NK-92 treated with Interleukin-12 subunit alpha and Interleukin-12 subunit beta, amount 100 ng/mL, for 24 hours (cell line): ENCODE results near the gene ALOX15.
"Not testable (repeated sequence)": the region's sequence is repeated elsewhere in the genome, so short reads cannot be mapped to it uniquely, and the experiment has no call there.

Source experiments
- DNase-seq: peaks from one replicate; lab custom pipeline; 2025; lab: John Stamatoyannopoulos, UW

ALOX15 gene

GRCh38 chr17:4652997-4653396, 11.5 kb upstream of the ALOX15 start:
- no peak for DNase-seq

DNA sequence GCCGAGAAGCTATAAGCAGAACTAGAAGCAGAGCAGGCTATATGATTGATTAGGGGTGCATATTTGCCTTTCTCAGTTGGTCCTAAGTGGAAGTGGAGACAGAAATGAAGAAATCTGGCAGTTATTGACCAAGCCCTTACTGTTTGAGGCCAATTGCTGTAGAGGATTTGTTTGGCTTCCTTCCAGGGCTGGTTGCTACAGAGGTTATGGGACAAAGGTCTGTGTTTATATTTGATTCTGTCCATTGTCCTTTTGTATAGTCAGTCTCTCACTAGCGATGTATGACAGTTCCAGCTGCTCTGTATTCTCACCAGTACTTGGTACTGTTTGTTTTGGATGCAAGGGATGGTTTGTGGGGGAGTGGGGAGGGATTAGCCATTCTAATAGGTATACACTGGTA, 7.3 kb upstream of the ALOX15 start:
- DNase-seq, result no peak

GRCh38 chr17:4645642-4646041, 4.2 kb upstream of the ALOX15 start:
- DNase-seq, result no peak

GRCh38 chr17:4643676-4644075, 2.2 kb upstream of the ALOX15 start:
- no peak for DNase-seq

GRCh38 chr17:4642286-4642685, 808 bp upstream of the ALOX15 start:
- no peak for DNase-seq

- DNase-seq, result not testable (repeated sequence)
These were observed 799 bp downstream of the ALOX15 start for GRCh38 chr17:4640569-4641188.

DNA sequence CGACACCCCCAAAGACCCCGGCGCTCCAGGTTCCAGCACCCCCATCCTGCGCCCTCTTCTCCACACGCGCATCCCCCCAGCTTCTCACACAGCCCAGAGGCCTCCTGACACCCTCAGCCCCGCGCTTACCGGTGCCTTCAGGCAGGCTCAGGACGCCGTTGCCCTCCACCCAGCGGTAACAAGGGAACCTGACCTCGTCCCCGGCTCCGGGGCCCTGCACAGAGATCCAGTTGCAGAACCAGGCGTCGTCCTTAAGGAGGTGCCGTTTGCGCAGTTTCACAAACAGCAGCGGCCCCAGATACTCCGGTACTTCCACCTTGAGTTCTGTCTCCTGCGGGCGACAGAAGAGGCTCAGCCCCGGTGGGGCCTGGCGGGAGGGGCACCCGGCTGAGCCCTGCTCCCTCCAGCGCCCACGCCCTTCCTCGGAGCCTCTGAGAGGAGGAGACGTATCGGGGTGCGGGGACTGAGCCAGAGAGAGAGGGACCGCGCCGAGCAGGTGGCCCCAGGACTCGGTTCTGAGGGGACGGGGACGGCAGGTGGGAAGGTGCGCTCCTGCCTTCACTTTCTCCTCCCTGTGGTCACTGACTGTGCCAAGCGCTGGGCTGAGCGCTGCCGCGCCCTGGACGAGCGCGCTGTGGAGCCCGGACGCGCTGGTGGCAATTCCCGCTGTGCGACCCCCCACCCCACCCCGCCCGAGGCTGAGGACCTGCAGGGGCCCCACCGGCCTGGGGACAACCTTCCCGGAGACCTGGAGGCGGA, 2.0 kb downstream of the ALOX15 start:
- not testable (repeated sequence) for DNase-seq

DNA sequence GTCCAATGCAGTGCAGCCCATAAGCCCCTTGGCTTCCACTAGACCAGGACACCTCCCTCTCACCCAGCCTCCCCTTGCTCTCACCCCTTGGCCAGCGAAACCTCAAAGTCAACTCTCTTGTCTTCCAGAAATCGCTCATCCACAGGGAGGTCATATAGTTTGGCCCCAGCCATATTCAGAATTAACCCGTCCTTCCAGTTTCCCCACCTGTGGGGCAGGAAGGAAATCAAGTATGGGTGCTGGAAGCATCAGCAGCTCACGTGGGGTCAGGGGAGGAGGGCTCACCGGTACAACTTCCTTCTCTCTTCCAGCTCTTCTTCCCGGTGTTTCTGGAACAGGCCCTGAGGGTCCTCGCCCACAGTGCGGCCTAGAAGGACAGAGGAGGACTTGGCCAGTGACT, 2.7 kb downstream of the ALOX15 start:
- DNase-seq, result not testable (repeated sequence)

DNA sequence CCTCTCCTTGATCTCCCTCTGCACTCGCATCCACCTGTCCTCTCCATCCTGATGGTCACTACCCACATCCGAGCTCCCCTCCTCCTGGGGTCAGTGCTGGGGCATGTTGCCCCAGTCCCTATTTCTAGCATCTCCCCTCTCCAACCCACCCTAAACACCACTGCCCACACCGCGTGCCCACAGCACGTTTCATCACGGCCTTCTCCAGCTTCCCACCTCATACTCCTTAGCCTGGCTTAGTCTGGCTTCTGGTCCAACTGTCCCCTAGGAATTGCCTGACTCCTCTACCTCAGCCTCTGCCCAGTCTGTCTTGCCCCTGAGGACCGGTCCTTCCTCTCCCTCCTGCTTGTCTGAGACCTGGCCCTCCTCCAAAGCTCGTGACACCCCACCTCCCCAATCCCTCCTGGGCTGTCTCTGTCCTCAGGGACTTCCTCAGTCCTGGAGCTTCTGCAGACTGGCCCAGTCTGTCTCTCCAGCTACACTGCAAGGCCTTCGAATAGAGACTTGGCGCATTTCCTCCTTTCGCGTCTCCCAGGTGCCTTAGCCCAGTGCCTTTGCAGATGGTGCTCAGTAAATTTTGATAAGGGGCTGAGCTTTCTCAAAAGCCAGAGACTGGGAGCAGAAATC, 4.9 kb downstream of the ALOX15 start:
- no peak for DNase-seq

DNA sequence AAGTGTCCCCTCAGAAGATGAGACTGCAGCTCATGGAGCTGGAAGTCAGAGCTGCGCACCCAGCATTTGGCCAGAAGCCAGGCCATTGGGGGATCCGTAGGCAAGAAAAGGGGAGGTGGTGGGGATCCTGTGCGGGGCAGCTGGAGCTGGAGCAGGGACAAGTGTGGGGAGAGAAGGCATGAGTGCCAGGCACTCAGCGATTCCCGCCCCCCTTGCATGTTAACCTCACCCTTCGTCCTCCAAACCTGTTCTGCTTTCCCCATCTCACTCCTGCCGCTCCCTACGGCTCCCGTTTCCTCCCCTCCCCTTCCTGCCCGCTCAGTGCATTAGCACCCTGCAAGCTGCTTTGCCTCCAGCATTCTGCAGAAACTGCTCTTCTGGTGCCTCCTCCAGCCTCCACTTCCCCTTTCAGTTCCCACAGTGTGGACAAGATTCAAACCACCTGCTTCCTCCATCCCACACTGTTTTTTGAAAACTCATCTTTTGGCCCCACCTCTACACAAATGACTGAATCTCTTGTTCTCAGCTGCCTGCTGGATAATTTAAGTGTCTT, 5.6 kb downstream of the ALOX15 start:
- no peak for DNase-seq

DNA sequence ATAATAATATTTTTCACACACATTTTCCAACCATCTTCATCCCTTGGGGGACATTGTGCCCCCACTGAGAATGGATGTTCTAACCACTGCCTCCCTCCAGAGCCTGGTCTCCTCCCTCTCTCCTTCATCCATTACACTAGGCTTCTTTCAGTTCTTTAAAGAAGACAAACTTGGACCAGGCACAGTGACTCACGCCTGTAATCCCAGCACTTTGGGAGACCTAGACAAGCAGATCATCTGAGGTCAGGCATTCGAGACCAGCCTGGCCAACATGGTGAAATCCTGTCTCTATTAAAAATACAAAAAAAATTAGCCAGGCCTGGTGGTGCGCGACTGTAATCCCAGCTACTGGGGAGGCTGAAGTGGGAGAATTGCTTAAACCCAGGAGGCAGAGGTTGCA, 6.5 kb downstream of the ALOX15 start:
- no peak for DNase-seq

GRCh38 chr17:4633643-4634042, 7.8 kb downstream of the ALOX15 start:
- DNase-seq, result no peak

- no peak for DNase-seq
These were observed 8.9 kb downstream of the ALOX15 start for GRCh38 chr17:4632581-4632920.

- no peak for DNase-seq
These were observed 9.5 kb downstream of the ALOX15 start for GRCh38 chr17:4631836-4632580.

DNA sequence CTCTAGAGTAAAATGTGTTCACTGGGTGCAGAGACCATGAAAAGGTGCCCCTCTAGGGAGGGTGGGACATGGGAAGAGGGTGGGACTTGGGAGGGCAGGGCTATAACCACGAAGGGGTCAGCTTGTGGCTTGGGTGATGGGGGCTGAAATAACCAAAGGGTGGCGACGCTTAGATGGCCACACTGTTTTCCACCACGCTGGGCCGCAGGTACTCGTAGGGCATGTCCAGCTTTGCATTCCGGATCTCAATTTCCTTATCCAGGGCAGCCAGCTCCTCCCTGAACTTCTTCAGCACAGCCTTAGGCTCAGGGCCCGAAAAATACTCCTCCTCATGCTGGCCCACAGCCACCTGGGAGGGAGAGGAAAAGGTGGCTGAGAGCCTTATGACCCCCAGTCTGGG, 10.0 kb downstream of the ALOX15 start:
- no peak for DNase-seq

GRCh38 chr17:4626734-4627256, 14.7 kb downstream of the ALOX15 start:
- DNase-seq, result no peak

GRCh38 chr17:4625181-4625617, 16.3 kb downstream of the ALOX15 start:
- DNase-seq, result no peak

GRCh38 chr17:4624451-4624911, 17.0 kb downstream of the ALOX15 start:
- not testable (repeated sequence) for DNase-seq

DNA sequence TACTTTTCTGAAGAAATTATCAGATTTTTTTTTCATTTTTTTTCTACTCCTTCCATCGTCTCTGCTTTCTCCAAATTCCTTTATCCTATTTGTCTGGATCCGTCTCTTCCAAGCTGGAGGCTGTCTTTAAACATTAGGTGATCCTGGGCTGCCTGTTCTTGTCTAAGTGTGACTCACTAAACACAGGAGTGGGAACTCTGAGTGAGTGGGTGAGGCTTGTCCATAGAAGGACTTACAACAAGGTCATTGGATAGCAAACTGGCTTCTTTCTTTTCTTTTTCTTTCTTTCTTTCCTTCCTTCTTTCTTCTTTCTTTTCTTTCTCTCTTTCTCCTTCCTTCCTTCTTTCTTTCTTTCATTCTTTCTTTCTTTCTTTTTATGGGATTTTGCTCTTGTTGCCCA, 18.2 kb downstream of the ALOX15 start:
- DNase-seq, result no peak

DNA sequence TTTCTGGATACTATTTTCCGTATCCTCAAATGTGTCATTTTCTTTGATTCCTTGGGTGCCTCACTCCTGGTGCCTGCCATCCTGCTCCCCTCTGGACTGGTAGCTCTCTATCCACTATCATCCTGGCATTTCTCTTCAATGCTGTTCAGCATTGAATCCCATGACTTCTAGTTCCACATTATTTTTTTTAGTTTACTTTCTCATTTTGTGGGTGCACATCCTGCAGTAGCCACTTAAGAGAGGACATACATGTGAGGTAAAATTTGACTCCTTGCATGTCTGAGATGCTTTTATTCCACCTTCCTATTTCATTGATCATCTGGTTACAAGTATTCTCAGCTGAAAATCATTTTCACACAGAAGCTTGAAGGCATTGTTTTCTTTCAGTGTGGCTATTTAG, 19.1 kb downstream of the ALOX15 start:
- DNase-seq, result no peak

DNA sequence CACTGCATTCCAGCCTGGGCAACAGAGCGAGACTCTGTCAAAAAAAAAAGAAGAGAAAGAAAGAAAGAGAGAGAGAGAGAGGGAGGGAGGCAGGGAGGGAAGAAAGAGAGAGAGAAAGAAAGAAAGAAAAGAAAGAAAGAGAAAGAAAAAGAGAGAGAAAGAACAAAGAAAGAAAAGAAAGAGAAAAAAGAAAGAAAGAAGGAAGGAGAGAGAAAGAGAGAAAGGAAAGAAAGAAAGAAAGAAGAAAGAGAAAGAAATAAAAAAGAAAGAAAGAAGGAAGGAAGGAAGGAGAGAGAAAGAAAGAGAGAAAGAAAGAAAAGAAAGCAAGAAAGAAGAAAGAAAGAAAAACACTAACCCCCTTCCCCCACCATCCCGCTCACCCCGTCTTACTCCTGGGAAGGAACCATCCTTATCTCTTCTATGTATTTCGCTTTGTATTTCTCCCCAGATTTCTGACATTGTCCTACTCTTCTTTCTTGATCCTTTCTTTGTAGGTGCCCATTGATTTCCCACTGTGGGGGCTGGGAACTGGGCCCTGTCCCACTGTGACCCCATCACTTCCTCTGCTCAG, 20.9 kb downstream of the ALOX15 start:
- no peak for DNase-seq
